ENCODE data around the gene SERPINA12.

SERPINA12 gene

DNA sequence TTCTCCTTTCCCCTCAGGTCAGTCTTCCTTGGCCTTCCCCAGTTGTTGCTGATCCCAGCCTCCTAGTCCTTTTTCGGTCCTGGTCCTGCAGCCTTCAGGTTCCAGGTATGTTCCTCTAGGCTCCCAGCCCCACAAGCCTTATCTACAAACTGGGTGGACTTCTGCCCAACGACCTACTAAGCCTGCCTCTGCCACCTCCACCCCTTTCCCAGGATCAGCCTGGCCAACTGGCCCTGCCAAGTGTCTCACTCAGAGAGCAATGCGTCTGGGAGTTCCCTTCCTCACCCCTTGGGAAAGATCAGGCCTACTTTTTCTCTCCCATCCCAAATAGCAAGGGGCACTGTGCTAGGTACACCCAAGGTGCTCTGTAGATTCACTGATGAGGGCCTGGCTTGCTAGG lies at the start of gene SERPINA12:
TSS of gene SERPINA12 (minus strand) at position 114 of the 400 bp plus-strand sequence. CDS start 11,072 bp downstream, outside the sequence.
- no peak for DNase-seq (ENCODE audit: low read depth in 3 of 3)

GRCh38 chr14:94558842-94559241 lies 49.6 kb upstream of the SERPINA12 start:
- DNase-seq (ENCODE audit: low read depth in 3 of 3), result no peak

GRCh38 chr14:94557327-94557726 lies 48.1 kb upstream of the SERPINA12 start:
- DNase-seq (ENCODE audit: low read depth in 3 of 3), result no peak

- DNase-seq (ENCODE audit: low read depth in 3 of 3), result no peak
These were observed 46.7 kb upstream of the SERPINA12 start for GRCh38 chr14:94555991-94556390.

DNA sequence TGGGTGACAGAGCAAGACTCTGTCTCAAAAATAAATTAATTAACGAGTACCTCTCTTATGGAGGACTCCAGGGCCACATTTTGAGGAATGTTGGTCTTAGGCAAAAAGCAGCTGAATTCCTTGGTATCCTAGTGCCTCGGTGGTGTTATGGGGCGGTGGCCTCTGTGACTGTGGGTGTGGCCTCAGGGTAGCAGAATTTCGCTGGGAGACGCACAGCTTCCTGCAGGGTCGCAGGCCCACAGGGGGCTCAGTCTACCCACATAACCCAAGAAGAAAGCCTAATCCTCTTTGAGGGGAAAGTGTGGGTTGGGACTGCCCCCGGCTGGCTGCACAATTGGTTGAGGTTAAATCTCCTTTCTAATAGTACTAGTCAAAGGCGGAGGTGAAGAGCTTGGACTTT lies 40.8 kb upstream of the SERPINA12 start:
- DNase-seq (ENCODE audit: low read depth in 3 of 3), result no peak

DNA sequence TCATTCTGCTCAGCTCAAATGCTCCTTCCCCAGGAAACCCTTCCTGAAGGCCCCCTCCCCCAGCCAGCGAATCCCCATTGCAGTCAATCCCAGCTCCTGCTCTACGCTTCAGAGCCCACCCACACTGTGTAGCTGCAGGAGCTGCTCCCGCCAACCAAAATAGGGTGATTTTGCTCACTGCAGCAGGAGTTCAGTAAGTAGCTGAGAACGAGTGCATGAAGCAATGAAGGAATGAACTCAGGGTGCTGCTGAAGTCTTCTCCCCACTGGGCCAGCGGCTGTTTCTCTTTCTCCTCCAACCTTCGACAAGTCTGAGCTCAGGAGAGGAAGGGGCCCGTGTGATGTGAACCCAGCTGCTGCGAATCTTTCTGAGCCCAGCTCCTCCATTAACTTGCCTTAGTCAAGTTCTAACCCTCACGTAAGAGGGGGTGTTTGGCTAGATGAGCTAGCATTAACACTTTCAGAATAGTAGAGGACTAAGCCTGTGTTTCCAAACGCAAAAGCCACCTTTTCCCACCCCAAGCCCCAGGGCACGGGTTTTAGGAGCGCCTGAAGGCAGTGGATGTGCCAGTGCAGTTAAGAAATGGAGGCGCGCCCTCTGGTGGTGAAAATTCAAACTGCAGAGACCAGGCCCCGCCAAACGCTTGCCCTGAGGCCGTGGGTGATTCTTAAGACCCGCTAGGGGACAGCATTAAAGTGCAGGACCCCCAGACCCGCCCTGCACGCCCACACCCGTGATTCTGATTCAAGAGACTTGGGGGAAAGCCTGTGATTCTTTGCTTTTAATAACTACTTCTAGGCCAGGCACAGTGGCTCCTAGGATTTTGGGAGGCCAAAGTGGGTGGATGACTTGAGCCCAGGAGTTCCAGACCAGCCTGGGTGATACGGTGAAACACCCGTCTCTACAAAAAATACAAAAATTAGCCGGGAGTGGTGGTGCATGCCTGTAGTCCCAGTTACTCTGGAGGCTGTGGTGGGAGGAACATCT lies 40.0 kb upstream of the SERPINA12 start:
- peak; percentile 19 to 63 (median 34) for DNase-seq (ENCODE audit: low read depth in 3 of 3)

GRCh38 chr14:94548131-94548998 lies 39.1 kb upstream of the SERPINA12 start:
- DNase-seq (ENCODE audit: low read depth in 3 of 3), result no peak

DNA sequence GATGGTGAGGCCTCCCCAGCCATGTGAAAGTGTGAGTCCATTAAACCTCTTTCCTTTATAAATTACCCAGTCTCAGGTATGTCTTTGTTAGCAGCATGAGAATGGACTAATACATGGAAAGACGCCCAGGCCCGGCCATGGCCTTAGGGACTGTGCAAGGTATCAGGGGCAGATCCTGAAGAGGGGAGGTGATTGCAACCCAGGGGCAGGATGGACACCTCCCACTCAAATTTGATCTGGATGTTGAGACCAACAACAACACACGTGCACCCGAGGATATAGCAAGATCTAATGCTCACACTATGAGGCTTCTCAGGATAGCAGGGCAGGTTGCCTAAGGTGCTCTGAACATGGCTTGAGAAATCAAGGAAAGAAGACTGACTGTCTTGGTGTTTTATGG lies 38.5 kb upstream of the SERPINA12 start:
- no peak for DNase-seq (ENCODE audit: low read depth in 3 of 3)

- DNase-seq (ENCODE audit: low read depth in 3 of 3), result no peak
These were observed 37.9 kb upstream of the SERPINA12 start for GRCh38 chr14:94547151-94547680.

- DNase-seq (ENCODE audit: low read depth in 3 of 3), result no peak
These were observed 36.0 kb upstream of the SERPINA12 start for GRCh38 chr14:94545131-94545841.

DNA sequence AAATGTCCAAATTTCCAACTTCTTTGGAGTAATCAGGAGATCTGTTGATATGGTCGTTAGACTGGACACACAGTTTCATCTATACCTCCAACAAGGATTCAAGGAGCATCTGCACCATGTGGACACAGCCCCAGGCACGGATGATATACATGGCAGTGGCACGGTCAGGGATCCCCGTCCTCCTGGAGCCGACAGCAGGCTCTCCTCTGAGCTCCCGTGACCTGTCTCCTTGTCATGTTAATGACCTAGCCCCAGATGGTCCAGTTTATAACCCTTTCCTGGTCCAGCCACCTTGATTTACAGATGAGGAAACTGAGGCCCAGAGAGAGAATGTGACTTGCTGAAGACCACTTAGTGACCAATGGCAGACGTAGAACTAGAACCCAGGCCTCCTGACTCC lies 35.5 kb upstream of the SERPINA12 start:
- no peak for DNase-seq (ENCODE audit: low read depth in 3 of 3)

DNA sequence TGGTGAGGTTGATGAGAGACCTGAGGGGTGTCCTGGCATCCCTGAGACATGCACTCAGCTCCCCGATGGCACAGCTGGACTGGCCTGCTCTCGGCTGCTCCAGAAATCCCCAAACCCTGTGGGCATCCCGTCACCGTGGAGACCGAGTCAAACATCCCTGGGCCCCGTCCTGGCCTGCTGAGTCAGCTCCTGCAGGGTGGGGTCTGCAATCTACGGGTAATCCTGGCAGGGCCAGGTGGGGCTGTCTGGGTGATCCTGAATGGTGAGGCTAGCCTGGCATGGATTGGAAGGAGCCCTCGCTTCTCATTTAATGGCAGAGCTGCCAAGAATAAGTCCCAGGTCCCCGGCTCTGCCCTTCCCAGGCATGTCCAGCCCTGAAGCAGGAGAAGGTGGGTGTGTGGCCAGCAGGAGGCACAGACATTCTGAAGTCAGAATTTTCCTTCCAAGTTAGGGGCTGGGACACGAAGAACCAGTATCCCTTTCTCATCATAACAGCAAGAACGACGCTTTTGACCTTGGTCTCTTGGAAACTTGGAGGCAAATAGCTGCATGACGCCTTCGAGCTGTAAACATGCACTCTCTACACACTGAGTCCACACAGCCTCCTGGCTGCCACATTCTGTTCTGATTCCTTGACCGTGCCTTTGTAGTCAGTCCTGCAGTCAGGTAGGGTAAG lies 34.3 kb upstream of the SERPINA12 start:
- DNase-seq (ENCODE audit: low read depth in 3 of 3), result no peak

GRCh38 chr14:94542811-94543440 lies 33.7 kb upstream of the SERPINA12 start:
- no peak for DNase-seq (ENCODE audit: low read depth in 3 of 3)

DNA sequence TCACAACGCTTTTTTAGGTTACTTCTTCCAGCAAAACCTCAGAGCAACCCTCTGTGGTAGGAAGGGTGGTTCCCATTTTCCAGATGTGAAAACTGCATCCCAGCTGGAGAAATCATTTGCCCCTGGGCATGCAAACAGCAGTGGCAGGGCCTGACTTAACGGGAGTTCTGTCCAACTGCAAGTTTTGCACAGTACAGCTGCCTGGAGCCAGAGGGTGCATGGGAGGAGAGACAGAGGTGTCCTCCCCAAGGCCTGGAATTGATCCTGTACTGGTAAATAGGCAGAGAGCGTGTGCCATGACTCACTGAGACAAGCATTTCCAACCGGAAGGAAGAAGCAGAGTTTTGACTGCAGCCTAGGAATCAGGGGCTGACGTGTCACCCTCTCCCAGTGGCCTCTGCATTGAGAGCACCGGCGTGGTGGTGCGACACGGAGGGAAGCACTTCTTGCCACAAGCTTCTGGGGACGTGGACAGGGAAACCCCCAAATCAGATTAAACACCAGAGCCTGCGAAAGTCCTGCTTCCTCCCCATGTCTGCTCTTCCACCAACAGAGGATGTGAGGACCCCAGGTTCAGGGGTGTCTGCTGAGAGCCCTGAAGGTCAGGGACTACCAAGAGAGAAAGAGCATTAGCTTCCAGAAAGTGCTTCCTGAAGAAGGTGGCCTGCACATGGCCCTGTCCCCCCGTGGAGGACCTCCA lies 33.0 kb upstream of the SERPINA12 start:
- no peak for DNase-seq (ENCODE audit: low read depth in 3 of 3)

DNA sequence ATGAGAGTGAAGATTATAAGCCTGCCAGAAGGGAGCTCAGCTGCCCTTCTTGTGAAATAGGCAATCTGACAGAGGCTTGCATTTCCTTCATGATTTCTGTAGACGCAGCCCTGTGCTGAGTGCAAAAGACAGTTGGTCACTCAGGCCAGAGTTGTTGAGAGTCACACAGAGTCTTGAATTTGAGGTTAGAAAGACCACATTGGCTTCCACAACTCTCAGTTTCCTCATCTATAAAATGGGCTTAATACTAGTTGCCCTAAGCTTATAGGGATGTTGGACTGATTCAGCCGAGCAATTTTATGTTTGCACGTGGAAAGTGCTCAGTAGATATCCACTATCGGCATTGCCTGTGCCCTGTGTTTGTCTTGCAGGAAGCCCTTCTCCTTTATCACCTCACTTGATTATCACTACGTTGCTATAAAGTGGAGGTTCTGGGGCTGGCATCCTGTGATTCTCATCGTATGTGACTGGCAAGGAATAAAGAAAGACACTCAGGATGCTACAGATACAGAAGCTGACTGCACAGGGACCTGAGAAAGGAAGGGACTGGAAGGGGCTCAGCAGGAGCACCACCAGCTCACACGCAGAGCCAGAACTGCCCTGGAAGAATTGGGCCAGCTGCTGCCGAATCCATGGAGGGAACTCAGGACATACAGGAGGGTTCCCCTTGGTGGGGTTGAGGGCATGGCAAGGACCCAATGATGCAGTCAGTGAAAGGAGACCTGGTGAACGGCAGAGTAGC lies 32.1 kb upstream of the SERPINA12 start:
- no peak for DNase-seq (ENCODE audit: low read depth in 3 of 3)

GRCh38 chr14:94540031-94540794 lies 30.9 kb upstream of the SERPINA12 start:
- no peak for DNase-seq (ENCODE audit: low read depth in 3 of 3)

GRCh38 chr14:94539181-94539580 lies 29.9 kb upstream of the SERPINA12 start:
- DNase-seq (ENCODE audit: low read depth in 3 of 3), result no peak

- DNase-seq (ENCODE audit: low read depth in 3 of 3), result no peak
These were observed 28.9 kb upstream of the SERPINA12 start for GRCh38 chr14:94538070-94538740.
